Measurements from ENCODE around the gene CAMKV.
"Not testable (repeated sequence)": the region's sequence is repeated elsewhere in the genome, so short reads cannot be mapped to it uniquely, and the experiment has no call there.

Gene CAMKV, protein sequence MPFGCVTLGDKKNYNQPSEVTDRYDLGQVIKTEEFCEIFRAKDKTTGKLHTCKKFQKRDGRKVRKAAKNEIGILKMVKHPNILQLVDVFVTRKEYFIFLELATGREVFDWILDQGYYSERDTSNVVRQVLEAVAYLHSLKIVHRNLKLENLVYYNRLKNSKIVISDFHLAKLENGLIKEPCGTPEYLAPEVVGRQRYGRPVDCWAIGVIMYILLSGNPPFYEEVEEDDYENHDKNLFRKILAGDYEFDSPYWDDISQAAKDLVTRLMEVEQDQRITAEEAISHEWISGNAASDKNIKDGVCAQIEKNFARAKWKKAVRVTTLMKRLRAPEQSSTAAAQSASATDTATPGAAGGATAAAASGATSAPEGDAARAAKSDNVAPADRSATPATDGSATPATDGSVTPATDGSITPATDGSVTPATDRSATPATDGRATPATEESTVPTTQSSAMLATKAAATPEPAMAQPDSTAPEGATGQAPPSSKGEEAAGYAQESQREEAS

GRCh38 chr3:49869525-49870126 is at the start of gene CAMKV:
TSS of gene CAMKV (minus strand) at chr3:49869906. CDS start at chr3:49862388, 7,518 bp downstream.
- Histone ChIP-seq H3K4me1 (ENCODE audit: control insufficient read depth, insufficient read depth, low read length) (peaks cover 13% of the 10 kb centered on the region), H3K4me3 (ENCODE audit: low read length) (peak within 1 kb of the TSS; percentile 69), H3K36me3 (ENCODE audit: control insufficient read depth, insufficient read depth, low read length) (no peaks in the 10 kb centered on the region), H3K27ac (ENCODE audit: low read length) (no peak within 1 kb of the TSS), H3K27me3 (ENCODE audit: control insufficient read depth, insufficient read depth, low read length) (no peaks in the 10 kb centered on the region), H3K9me3 (ENCODE audit: control insufficient read depth, insufficient read depth, low read length) (no peaks in the 10 kb centered on the region)
- WGBS (ENCODE audit: insufficient coverage, insufficient read length), result no CpG with 5 or more reads among the region's 59 CpGs
- no peak for DNase-seq (ENCODE audit: low read depth, low spot score)

DNA sequence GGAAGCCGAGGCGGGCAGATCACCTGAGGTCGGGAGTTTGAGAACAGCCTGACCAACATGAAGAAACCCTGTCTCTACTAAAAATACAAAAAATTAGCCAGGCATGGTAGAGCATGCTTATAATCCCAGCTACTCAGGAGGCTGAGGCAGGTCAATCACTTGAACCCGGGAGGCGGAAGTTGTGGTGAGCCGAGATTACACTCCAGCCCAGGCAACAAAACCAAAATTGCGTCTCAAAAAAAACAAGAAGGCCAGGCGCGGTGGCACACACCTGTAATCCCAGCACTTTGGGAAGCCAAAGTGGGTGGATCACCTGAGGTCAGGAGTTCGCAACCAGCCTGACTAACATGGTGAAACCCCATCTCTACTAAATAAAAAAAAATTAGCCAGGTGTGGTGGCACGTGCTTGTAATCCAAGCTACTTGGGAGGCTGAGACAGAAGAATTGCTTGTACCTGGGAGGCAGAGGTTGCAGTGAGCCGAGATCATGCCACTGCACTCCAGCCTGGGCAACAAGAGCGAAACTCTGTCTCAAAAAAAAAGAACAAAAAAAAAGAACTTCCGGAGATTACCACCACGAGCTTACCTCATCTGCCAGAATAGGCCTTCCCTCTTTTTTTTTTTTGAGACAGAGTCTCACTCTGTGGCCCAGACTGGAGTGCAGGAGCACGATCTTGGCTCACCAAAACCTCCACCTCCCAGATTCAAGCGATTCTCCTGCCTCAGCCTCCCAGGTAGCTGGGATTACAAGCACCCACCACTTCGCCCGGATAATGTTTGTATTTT is 48.3 kb upstream of the CAMKV start:
- H3K4me1 ChIP-seq (ENCODE audit: control insufficient read depth, insufficient read depth, low read length); H3K9me3 ChIP-seq (ENCODE audit: control insufficient read depth, insufficient read depth, low read length); DNase-seq (ENCODE audit: low read depth, low spot score); H3K36me3 ChIP-seq (ENCODE audit: control insufficient read depth, insufficient read depth, low read length); H3K27ac ChIP-seq (ENCODE audit: low read length); H3K27me3 ChIP-seq (ENCODE audit: control insufficient read depth, insufficient read depth, low read length); H3K4me3 ChIP-seq (ENCODE audit: low read length): not testable (repeated sequence)
- WGBS (ENCODE audit: insufficient coverage, insufficient read length), result no CpG with 5 or more reads among the region's 19 CpGs

DNA sequence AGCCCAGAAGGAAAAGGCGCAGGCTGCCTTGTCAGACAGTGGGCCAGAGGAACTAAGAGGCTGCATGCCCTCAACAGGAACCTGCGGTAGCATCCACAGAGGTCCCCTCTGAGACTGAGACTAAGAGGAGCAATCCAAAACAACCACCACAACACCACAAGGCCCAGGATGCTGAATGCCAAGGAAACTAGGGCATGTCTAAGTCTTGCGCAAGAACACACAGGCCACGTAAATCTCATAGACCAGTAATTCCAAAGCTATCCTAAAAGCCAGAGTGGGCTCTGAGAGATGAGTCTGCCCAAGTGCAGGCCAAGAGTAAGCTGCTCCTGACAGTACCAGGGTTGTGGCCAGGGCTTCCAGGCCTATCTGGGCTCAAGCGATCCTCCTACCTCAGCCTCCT is 47.0 kb upstream of the CAMKV start:
- DNase-seq (ENCODE audit: low read depth, low spot score), result no peak
- Histone ChIP-seq H3K4me1 (ENCODE audit: control insufficient read depth, insufficient read depth, low read length) (no peaks in the 10 kb centered on the region), H3K4me3 (ENCODE audit: low read length) (no peak overlapping the region), H3K27ac (ENCODE audit: low read length) (no peak overlapping the region), H3K9me3 (ENCODE audit: control insufficient read depth, insufficient read depth, low read length) (no peaks in the 10 kb centered on the region), H3K36me3 (ENCODE audit: control insufficient read depth, insufficient read depth, low read length) (no peaks in the 10 kb centered on the region), H3K27me3 (ENCODE audit: control insufficient read depth, insufficient read depth, low read length) (no peaks in the 10 kb centered on the region)
- WGBS (ENCODE audit: insufficient coverage, insufficient read length), result no CpG with 5 or more reads among the region's 5 CpGs

- H3K27me3 ChIP-seq (ENCODE audit: control insufficient read depth, insufficient read depth, low read length), result 0 out of 2 replicates have a peak, but pooled peaks cover 2% of the 10 kb centered on the region
- no CpG with 5 or more reads among the region's 2 CpGs for WGBS (ENCODE audit: insufficient coverage, insufficient read length)
- DNase-seq (ENCODE audit: low read depth, low spot score), result no peak
- H3K36me3 ChIP-seq (ENCODE audit: control insufficient read depth, insufficient read depth, low read length), result no peaks in the 10 kb centered on the region
- no peak overlapping the region for H3K4me3 ChIP-seq (ENCODE audit: low read length)
- H3K27ac ChIP-seq (ENCODE audit: low read length), result no peak overlapping the region
- peaks cover 5% of the 10 kb centered on the region for H3K4me1 ChIP-seq (ENCODE audit: control insufficient read depth, insufficient read depth, low read length)
- no peaks in the 10 kb centered on the region for H3K9me3 ChIP-seq (ENCODE audit: control insufficient read depth, insufficient read depth, low read length)
Observed at GRCh38 chr3:49914906-49915305, 45.2 kb upstream of the CAMKV start.

GRCh38 chr3:49912881-49913281 is 43.2 kb upstream of the CAMKV start:
- Histone ChIP-seq H3K36me3 (ENCODE audit: control insufficient read depth, insufficient read depth, low read length) (no peaks in the 10 kb centered on the region), H3K27me3 (ENCODE audit: control insufficient read depth, insufficient read depth, low read length) (0 out of 2 replicates have a peak, but pooled peaks cover 2% of the 10 kb centered on the region), H3K4me3 (ENCODE audit: low read length) (no peak overlapping the region), H3K4me1 (ENCODE audit: control insufficient read depth, insufficient read depth, low read length) (peaks cover 5% of the 10 kb centered on the region), H3K27ac (ENCODE audit: low read length) (no peak overlapping the region), H3K9me3 (ENCODE audit: control insufficient read depth, insufficient read depth, low read length) (no peaks in the 10 kb centered on the region)
- WGBS (ENCODE audit: insufficient coverage, insufficient read length), result no CpG with 5 or more reads among the region's 4 CpGs
- DNase-seq (ENCODE audit: low read depth, low spot score), result no peak

DNA sequence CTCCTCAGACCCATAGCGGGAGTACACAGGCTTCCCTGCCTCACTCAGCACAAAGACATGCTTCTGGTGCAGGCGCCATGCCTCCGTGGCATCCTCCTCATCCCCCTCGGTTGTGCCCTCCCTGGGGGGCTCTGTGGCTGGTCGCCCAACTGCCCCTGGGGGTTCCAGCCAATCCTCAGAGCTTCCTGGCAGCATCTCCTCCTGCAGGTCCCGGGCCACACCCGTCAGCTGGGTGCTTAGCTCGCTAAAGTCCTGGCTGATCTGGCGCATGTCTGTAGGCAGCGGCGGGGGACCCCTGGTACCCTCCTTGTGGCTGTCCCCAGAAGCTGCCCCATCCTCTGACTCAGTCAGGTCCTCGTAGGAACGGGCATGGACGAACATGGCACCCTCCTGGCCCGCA is 41.9 kb upstream of the CAMKV start:
- no peak for DNase-seq (ENCODE audit: low read depth, low spot score)
- Histone ChIP-seq H3K27me3 (ENCODE audit: control insufficient read depth, insufficient read depth, low read length) (0 out of 2 replicates have a peak, but pooled peaks cover 2% of the 10 kb centered on the region), H3K36me3 (ENCODE audit: control insufficient read depth, insufficient read depth, low read length) (no peaks in the 10 kb centered on the region), H3K9me3 (ENCODE audit: control insufficient read depth, insufficient read depth, low read length) (no peaks in the 10 kb centered on the region), H3K4me1 (ENCODE audit: control insufficient read depth, insufficient read depth, low read length) (peaks cover 5% of the 10 kb centered on the region), H3K4me3 (ENCODE audit: low read length) (no peak overlapping the region), H3K27ac (ENCODE audit: low read length) (no peak overlapping the region)
- WGBS (ENCODE audit: insufficient coverage, insufficient read length), result no CpG with 5 or more reads among the region's 15 CpGs

DNA sequence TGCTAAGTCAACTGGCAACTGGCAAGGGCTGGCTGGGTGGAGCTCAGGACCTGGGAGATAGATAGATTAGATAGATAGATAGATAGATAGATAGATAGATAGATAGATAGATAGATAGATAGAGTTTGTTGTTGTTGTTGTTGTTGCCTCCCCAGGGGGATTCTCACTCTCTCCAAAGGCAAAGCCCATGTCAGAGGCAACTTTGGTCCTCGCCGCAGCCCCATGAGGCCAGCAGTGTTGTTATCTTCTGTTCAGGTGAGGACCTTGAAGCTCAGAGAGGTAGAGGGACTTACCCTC is 41.4 kb upstream of the CAMKV start:
- H3K36me3 ChIP-seq (ENCODE audit: control insufficient read depth, insufficient read depth, low read length), result no peaks in the 10 kb centered on the region
- peaks cover 7% of the 10 kb centered on the region for H3K4me1 ChIP-seq (ENCODE audit: control insufficient read depth, insufficient read depth, low read length)
- no peaks in the 10 kb centered on the region for H3K9me3 ChIP-seq (ENCODE audit: control insufficient read depth, insufficient read depth, low read length)
- H3K27ac ChIP-seq (ENCODE audit: low read length), result no peak overlapping the region
- no peak for DNase-seq (ENCODE audit: low read depth, low spot score)
- no CpG with 5 or more reads among the region's 2 CpGs for WGBS (ENCODE audit: insufficient coverage, insufficient read length)
- 0 out of 2 replicates have a peak, but pooled peaks cover 2% of the 10 kb centered on the region for H3K27me3 ChIP-seq (ENCODE audit: control insufficient read depth, insufficient read depth, low read length)
- no peak overlapping the region for H3K4me3 ChIP-seq (ENCODE audit: low read length)

DNA sequence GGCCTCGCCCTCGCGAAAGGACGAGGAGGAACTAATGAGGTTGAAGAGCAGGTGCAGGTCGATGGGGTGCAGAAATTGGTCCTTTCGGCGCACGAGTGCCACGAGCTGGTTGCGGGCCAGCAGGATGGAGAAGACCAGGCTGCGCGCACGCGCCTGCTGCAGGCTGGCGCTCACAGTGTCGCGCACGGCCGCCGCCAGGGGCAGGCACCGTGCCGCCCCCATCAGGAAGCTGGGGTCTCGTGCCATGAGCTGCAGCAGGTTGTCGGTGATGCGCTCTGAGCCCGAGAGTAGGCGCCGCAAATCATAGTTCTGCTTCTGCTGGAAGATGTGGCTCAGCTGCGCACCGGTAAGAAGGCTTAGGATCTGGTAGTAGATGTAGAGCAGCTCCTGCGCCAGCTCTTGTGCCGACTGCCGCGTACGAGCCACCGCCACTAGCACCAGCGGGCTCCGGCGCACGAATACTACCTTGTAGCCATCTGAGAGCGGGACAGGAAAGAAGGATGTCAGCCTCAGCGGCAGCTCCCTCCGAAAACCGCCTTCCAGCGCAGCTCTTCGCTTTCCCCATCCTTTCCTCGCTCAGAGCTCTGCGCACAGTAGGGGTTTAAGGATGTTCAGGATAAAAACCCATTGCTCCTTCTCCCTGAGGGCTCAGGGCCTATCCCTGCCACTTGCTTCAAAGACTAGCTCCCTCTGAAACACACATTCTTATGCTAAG is 40.9 kb upstream of the CAMKV start:
- WGBS (ENCODE audit: insufficient coverage, insufficient read length), result no CpG with 5 or more reads among the region's 48 CpGs
- peak overlapping the region; percentile 13; the same call in 1 of the 2 replicates for H3K4me3 ChIP-seq (ENCODE audit: low read length)
- H3K27me3 ChIP-seq (ENCODE audit: control insufficient read depth, insufficient read depth, low read length), result 0 out of 2 replicates have a peak, but pooled peaks cover 2% of the 10 kb centered on the region
- DNase-seq (ENCODE audit: low read depth, low spot score), result no peak
- no peaks in the 10 kb centered on the region for H3K9me3 ChIP-seq (ENCODE audit: control insufficient read depth, insufficient read depth, low read length)
- H3K4me1 ChIP-seq (ENCODE audit: control insufficient read depth, insufficient read depth, low read length), result peaks cover 11% of the 10 kb centered on the region
- no peaks in the 10 kb centered on the region for H3K36me3 ChIP-seq (ENCODE audit: control insufficient read depth, insufficient read depth, low read length)
- no peak overlapping the region for H3K27ac ChIP-seq (ENCODE audit: low read length)

DNA sequence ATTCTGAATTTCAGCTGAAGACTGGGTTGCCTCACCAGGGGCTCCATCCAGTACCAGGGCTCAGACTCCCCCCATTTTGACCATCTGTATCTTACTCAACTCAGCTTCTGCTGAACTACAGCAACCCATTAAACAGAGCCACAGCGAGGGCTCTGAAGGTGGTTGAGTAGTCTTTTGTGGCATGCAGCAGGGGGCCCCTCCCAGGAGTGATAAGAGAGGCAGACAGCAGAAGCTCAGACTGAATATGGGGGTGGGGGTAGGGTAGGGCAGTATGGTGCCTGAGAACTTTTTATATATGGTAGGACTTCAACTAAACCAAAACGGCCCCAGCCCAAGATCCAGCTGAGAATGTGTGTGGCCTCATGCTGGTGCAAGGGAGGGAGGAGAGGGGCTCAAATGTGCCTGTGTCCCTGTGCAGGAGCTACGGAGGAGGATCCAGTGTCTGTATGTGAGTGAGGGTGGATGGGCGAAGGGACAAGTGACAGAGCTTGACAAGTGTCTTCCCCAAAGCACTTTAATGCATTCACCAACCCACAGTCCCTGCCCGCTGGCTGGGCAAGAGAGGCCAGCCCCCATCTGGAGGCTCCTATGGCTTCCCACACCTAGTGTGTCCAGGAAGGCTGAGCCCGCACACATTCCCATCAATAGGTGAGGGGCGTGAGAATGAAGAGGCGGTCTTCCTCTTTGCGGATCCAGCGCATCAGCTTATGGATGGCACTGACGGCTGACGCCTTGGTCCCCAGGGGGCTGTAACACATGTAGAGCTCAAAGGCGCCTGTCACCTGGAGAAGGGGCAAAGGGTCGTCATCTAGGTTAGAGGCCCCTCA is 38.9 kb upstream of the CAMKV start:
- Histone ChIP-seq H3K4me3 (ENCODE audit: low read length) (no peak overlapping the region), H3K36me3 (ENCODE audit: control insufficient read depth, insufficient read depth, low read length) (no peaks in the 10 kb centered on the region), H3K4me1 (ENCODE audit: control insufficient read depth, insufficient read depth, low read length) (peaks cover 13% of the 10 kb centered on the region), H3K27ac (ENCODE audit: low read length) (no peak overlapping the region), H3K9me3 (ENCODE audit: control insufficient read depth, insufficient read depth, low read length) (no peaks in the 10 kb centered on the region), H3K27me3 (ENCODE audit: control insufficient read depth, insufficient read depth, low read length) (0 out of 2 replicates have a peak, but pooled peaks cover 2% of the 10 kb centered on the region)
- no peak for DNase-seq (ENCODE audit: low read depth, low spot score)
- no CpG with 5 or more reads among the region's 14 CpGs for WGBS (ENCODE audit: insufficient coverage, insufficient read length)
